ENCODE results near the gene RAF1. TPM values are rescaled to one million over a fixed set of nuclear protein-coding genes. Genes with fewer than 3 reads are reported as not detected.

The RAF1 gene
- total RNA-seq, 1 experiment from 2014 or later: 130 TPM

DNA sequence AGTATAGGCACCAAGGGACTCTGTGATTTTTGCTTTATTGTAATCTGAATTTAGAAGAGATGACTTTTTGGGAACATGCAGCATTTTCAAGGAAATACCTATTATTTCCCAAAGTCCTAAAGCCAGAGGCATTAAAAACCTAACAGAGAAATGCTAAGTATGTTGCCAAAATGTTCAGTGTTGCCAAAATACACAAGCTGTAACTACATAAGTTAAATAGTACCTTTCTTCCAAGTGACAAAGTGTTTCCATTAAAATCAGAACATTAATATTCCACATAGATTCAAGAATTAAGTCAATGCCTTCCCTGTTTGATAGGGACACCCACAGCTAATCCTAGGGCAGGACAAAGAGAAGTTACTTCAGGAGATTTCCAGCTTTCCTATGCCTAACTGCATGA lies 65.0 kb downstream of the RAF1 start:
- Histone ChIP-seq H3K9me3 (ENCODE audit: low read depth, low read length, poor library complexity, severe bottlenecking) (no peaks in the 10 kb centered on the region), H3K36me3 (ENCODE audit: insufficient read depth, low read length, poor library complexity, severe bottlenecking) (peaks cover 81% of the 10 kb centered on the region), H3K4me1 (ENCODE audit: insufficient read depth, low read length, poor library complexity, severe bottlenecking) (no peaks in the 10 kb centered on the region), H3K4me3 (ENCODE audit: low read depth, low read length, poor library complexity, severe bottlenecking) (no peak overlapping the region), H3K27me3 (replicated peaks; ENCODE audit: insufficient read depth, low read depth, low read length, poor library complexity) (no peaks in the 10 kb centered on the region), H3K27ac (ENCODE audit: low read depth, low read length, poor library complexity, severe bottlenecking) (no peak overlapping the region)
- ChIA-PET POLR2A (ENCODE audit: low non-redundant PET) (no interaction called here), CTCF (no interaction called here)
- intact Hi-C loops (cut with micrococcal nuclease; ENCODE audit: unreplicated experiment): no loop called here
- DNase-seq (ENCODE audit: low spot score): no peak
- TF ChIP-seq EZH2 (IDR thresholded peaks at IDR 0.05; ENCODE audit: borderline replicate concordance, low read depth, low read length, poor library complexity, severe bottlenecking): no peak
- TF ChIP-seq, protein P1, sequence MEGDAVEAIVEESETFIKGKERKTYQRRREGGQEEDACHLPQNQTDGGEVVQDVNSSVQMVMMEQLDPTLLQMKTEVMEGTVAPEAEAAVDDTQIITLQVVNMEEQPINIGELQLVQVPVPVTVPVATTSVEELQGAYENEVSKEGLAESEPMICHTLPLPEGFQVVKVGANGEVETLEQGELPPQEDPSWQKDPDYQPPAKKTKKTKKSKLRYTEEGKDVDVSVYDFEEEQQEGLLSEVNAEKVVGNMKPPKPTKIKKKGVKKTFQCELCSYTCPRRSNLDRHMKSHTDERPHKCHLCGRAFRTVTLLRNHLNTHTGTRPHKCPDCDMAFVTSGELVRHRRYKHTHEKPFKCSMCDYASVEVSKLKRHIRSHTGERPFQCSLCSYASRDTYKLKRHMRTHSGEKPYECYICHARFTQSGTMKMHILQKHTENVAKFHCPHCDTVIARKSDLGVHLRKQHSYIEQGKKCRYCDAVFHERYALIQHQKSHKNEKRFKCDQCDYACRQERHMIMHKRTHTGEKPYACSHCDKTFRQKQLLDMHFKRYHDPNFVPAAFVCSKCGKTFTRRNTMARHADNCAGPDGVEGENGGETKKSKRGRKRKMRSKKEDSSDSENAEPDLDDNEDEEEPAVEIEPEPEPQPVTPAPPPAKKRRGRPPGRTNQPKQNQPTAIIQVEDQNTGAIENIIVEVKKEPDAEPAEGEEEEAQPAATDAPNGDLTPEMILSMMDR (conservative IDR thresholded peaks at IDR 0.05; ENCODE audit: low read depth, low read length): no peak
- no TSS peak for BruUV-seq (replicated peaks)

DNA sequence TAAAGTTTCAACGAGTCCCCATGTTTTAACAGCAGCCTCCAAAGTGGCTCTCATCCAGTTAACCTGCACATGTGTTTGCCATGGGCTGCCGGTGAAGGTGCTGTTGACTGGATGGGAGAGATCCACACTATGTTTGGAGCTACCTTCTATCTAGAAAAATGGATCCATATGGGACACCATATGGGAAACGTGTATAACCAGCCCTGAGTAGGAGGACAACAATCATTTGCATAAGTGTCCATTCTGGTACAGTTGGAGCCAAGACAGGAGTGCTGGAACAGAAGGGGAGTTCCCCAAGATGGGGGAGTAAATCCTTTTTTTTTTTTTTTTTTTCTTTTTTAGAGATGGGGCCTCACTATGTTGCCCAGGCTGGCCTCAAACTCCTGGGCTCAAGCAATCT lies 70.4 kb downstream of the RAF1 start:
- H3K4me3 ChIP-seq (ENCODE audit: low read depth, low read length, poor library complexity, severe bottlenecking): no peak overlapping the region
- ChIA-PET POLR2A (ENCODE audit: low non-redundant PET) (no interaction called here), CTCF (no interaction called here)
- no peak overlapping the region for H3K27ac ChIP-seq (ENCODE audit: low read depth, low read length, poor library complexity, severe bottlenecking)
- no peaks in the 10 kb centered on the region for H3K27me3 ChIP-seq (replicated peaks; ENCODE audit: insufficient read depth, low read depth, low read length, poor library complexity)
- no peaks in the 10 kb centered on the region for H3K9me3 ChIP-seq (ENCODE audit: low read depth, low read length, poor library complexity, severe bottlenecking)
- TF ChIP-seq, protein P1 (conservative IDR thresholded peaks at IDR 0.05; ENCODE audit: low read depth, low read length): no peak
- no peak for TF ChIP-seq EZH2 (IDR thresholded peaks at IDR 0.05; ENCODE audit: borderline replicate concordance, low read depth, low read length, poor library complexity, severe bottlenecking)
- DNase-seq (ENCODE audit: low spot score): no peak
- intact Hi-C loops (cut with micrococcal nuclease; ENCODE audit: unreplicated experiment): no loop called here
- no TSS peak for BruUV-seq (replicated peaks)
- peaks cover 67% of the 10 kb centered on the region for H3K36me3 ChIP-seq (ENCODE audit: insufficient read depth, low read length, poor library complexity, severe bottlenecking)
- no peaks in the 10 kb centered on the region for H3K4me1 ChIP-seq (ENCODE audit: insufficient read depth, low read length, poor library complexity, severe bottlenecking)

DNA sequence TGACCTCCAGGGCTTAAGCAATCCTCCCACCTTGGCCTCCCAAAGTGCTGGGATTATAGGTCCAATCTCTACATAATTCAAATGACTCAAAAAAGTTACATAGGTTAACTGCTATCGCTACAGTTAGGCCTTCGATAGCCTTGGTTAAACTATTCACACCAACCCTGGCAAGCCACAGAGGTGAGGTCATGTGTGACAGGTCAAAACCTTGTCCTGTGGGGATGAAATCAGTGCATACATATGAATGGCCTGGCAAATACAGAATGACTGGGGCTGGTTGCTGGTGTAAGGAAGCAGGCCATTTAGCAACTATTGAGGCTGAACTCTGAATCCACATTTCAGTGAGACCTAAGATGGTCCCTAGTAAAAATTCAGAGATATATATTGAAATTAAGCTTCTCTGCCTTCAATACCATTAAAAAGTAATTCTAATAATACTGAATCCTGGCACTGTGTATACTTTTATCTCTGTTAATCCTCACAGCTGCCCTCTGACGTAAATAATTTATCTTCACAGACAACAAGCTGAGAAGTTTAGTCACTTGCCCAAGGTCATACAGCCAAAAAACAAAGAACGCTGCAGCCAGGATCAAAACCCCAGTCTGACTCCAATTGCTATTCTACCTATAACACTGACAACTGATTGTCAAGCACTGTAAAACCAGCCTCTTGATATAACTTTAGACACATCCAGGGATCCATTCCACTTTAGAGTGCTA lies 71.8 kb downstream of the RAF1 start:
- Histone ChIP-seq H3K4me3 (ENCODE audit: low read depth, low read length, poor library complexity, severe bottlenecking) (no peak overlapping the region), H3K27me3 (replicated peaks; ENCODE audit: insufficient read depth, low read depth, low read length, poor library complexity) (no peaks in the 10 kb centered on the region), H3K9me3 (ENCODE audit: low read depth, low read length, poor library complexity, severe bottlenecking) (no peaks in the 10 kb centered on the region), H3K4me1 (ENCODE audit: insufficient read depth, low read length, poor library complexity, severe bottlenecking) (no peaks in the 10 kb centered on the region), H3K36me3 (ENCODE audit: insufficient read depth, low read length, poor library complexity, severe bottlenecking) (peaks cover 67% of the 10 kb centered on the region), H3K27ac (ENCODE audit: low read depth, low read length, poor library complexity, severe bottlenecking) (no peak overlapping the region)
- CTCF ChIA-PET: interaction anchor here (0.7 kb wide), 1 partner anchor 17 kb away, joined by 5 read pairs; no protein-coding TSS in a partner anchor
- DNase-seq (ENCODE audit: low spot score): no peak
- POLR2A ChIA-PET (ENCODE audit: low non-redundant PET): no interaction called here
- TF ChIP-seq, protein P1 (conservative IDR thresholded peaks at IDR 0.05; ENCODE audit: low read depth, low read length): no peak
- no peak for TF ChIP-seq EZH2 (IDR thresholded peaks at IDR 0.05; ENCODE audit: borderline replicate concordance, low read depth, low read length, poor library complexity, severe bottlenecking)
- BruUV-seq (replicated peaks): no TSS peak
- intact Hi-C loops (cut with micrococcal nuclease; ENCODE audit: unreplicated experiment): no loop called here

All from A673 (cell line).